ENCODE results near the gene TEAD4.

The TEAD4 gene

GRCh38 chr12:3028108-3028507, 68.9 kb downstream of the TEAD4 start:
- Histone ChIP-seq H3K4me2 (ENCODE audit: low read depth, low read length, poor library complexity, severe bottlenecking) (no peak overlapping the region), H3K4me3 (ENCODE audit: insufficient read depth, low read length, poor library complexity, severe bottlenecking) (no peak overlapping the region), H3K27ac (ENCODE audit: low read depth, low read length) (no peak overlapping the region), H3F3A (ENCODE audit: insufficient read depth) (no peaks in the 10 kb centered on the region), H3K27me3 (ENCODE audit: low read length) (no peaks in the 10 kb centered on the region), H3K79me2 (ENCODE audit: insufficient read depth, low read length) (no peaks in the 10 kb centered on the region), H2AFZ (ENCODE audit: low read depth, low read length, severe bottlenecking) (no peak overlapping the region), H4K20me1 (ENCODE audit: low read depth, low read length) (no peaks in the 10 kb centered on the region), H3K9me2 (replicated peaks; ENCODE audit: insufficient read depth, low read length) (no peaks in the 10 kb centered on the region), H3K36me3 (ENCODE audit: low read length) (no peaks in the 10 kb centered on the region), H3K9me3 (ENCODE audit: insufficient read depth, low read length) (no peaks in the 10 kb centered on the region), H3K9ac (ENCODE audit: low read length) (no peak overlapping the region)
- no peak for TF ChIP-seq EZH2phosphoT487 (conservative IDR thresholded peaks at IDR 0.05; ENCODE audit: low read length)
- no peak for TF ChIP-seq CTCF (IDR thresholded peaks at IDR 0.05; ENCODE audit: insufficient read depth, low read length, poor library complexity, severe bottlenecking)

- Histone ChIP-seq H3K79me2 (ENCODE audit: insufficient read depth, low read length) (no peaks in the 10 kb centered on the region), H3K27ac (ENCODE audit: low read depth, low read length) (no peak overlapping the region), H3K27me3 (ENCODE audit: low read length) (no peaks in the 10 kb centered on the region), H3K4me3 (ENCODE audit: insufficient read depth, low read length, poor library complexity, severe bottlenecking) (no peak overlapping the region), H3K9me3 (ENCODE audit: insufficient read depth, low read length) (no peaks in the 10 kb centered on the region), H3K9ac (ENCODE audit: low read length) (no peak overlapping the region), H4K20me1 (ENCODE audit: low read depth, low read length) (no peaks in the 10 kb centered on the region), H3F3A (ENCODE audit: insufficient read depth) (no peaks in the 10 kb centered on the region), H3K36me3 (ENCODE audit: low read length) (no peaks in the 10 kb centered on the region), H3K4me2 (ENCODE audit: low read depth, low read length, poor library complexity, severe bottlenecking) (no peak overlapping the region), H2AFZ (ENCODE audit: low read depth, low read length, severe bottlenecking) (no peak overlapping the region), H3K9me2 (replicated peaks; ENCODE audit: insufficient read depth, low read length) (no peaks in the 10 kb centered on the region)
- TF ChIP-seq EZH2phosphoT487 (conservative IDR thresholded peaks at IDR 0.05; ENCODE audit: low read length) (no peak), CTCF (IDR thresholded peaks at IDR 0.05; ENCODE audit: insufficient read depth, low read length, poor library complexity, severe bottlenecking) (no peak)
Measured at GRCh38 chr12:3030821-3031429, 71.7 kb downstream of the TEAD4 start.

- TF ChIP-seq EZH2phosphoT487 (conservative IDR thresholded peaks at IDR 0.05; ENCODE audit: low read length) (no peak), CTCF (IDR thresholded peaks at IDR 0.05; ENCODE audit: insufficient read depth, low read length, poor library complexity, severe bottlenecking) (no peak)
- Histone ChIP-seq H4K20me1 (ENCODE audit: low read depth, low read length) (no peaks in the 10 kb centered on the region), H3K36me3 (ENCODE audit: low read length) (no peaks in the 10 kb centered on the region), H3K4me3 (ENCODE audit: insufficient read depth, low read length, poor library complexity, severe bottlenecking) (no peak overlapping the region), H3F3A (ENCODE audit: insufficient read depth) (no peaks in the 10 kb centered on the region), H3K27me3 (ENCODE audit: low read length) (no peaks in the 10 kb centered on the region), H3K4me2 (ENCODE audit: low read depth, low read length, poor library complexity, severe bottlenecking) (no peak overlapping the region), H3K9me2 (replicated peaks; ENCODE audit: insufficient read depth, low read length) (no peaks in the 10 kb centered on the region), H3K79me2 (ENCODE audit: insufficient read depth, low read length) (no peaks in the 10 kb centered on the region), H3K9ac (ENCODE audit: low read length) (no peak overlapping the region), H3K9me3 (ENCODE audit: insufficient read depth, low read length) (no peaks in the 10 kb centered on the region), H2AFZ (ENCODE audit: low read depth, low read length, severe bottlenecking) (no peak overlapping the region), H3K27ac (ENCODE audit: low read depth, low read length) (no peak overlapping the region)
Measured at GRCh38 chr12:3032161-3032560, 73.0 kb downstream of the TEAD4 start.
